GM21447 (cell line): ENCODE data around the gene IFI6.
"Not testable (repeated sequence)": the region's sequence is repeated elsewhere in the genome, so short reads cannot be mapped to it uniquely, and the experiment has no call there.

Source experiments
- ATAC-seq: cut with Tn5 transposase; IDR thresholded peaks from one replicate; pipeline ENCODE4 v1.9.1; 2021; ENCODE audit not compliant: unreplicated experiment

Gene IFI6

GRCh38 chr1:27652111-27652864 lies 19.7 kb downstream of the IFI6 start:
- no peak for ATAC-seq

- ATAC-seq = no peak
Observed at GRCh38 chr1:27650539-27651175, 21.3 kb downstream of the IFI6 start.

GRCh38 chr1:27650171-27650538 lies 21.8 kb downstream of the IFI6 start:
- ATAC-seq = no peak

- ATAC-seq = no peak
Observed at GRCh38 chr1:27649306-27649635, 22.7 kb downstream of the IFI6 start.

GRCh38 chr1:27648602-27649305 lies 23.2 kb downstream of the IFI6 start:
- no peak for ATAC-seq

DNA sequence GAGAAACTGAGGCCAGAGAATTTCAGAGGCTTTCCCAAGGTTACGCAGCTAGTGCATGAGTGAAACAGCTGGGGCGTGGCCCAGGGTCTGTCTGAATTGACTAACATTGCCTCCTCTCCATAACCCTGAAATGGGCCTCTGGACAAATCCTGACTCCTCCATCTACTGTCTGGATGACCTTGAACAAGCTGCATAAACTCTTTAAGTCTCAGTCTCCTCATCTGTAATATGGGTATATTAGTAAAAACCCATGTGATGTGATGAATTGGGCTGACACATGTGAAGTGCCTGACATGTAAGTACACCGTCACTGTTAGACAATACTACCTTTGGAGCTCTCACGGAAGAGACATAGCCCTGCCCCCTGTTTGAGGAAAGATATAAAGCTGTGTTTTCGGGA lies 24.7 kb downstream of the IFI6 start:
- ATAC-seq = no peak

DNA sequence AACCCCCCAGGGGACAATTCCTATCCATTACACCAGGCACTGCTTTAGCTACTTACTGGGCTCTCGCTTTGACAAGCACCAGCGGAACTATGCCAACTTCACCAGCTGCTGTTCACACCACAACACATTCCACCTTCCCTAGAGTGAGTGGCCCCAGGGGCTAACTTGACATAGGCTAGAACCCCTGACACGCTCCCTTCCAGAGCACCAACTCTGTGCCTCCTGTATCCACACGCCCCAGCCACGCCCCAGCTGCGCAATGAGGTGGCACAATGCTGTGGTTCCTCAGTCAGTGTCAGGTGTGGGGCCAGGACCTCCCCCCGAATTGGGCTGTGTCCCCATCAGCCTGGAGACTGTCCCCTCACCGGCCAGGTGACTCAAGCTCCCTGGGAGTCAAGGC lies 25.3 kb downstream of the IFI6 start:
- no peak for ATAC-seq

DNA sequence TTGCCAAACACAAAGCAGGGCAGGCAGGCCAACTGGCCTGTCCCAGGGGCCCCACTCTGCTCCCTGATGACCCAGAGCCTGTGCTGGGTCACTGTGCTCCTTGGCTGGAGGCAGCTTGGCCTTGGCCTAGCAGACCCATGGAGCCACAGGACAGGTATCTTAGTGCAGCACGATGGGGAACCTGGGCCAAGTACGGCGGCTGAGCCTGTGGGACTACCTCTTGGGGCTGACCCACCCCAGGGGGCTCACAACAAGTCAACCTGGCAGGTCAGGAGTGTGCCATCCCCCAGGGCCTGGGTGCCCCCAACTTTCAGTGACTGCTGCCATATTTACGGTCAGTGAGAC lies 26.9 kb downstream of the IFI6 start:
- ATAC-seq = no peak

GRCh38 chr1:27644369-27645070 lies 27.5 kb downstream of the IFI6 start:
- no peak for ATAC-seq

- no peak for ATAC-seq
Observed at GRCh38 chr1:27643600-27644368, 28.2 kb downstream of the IFI6 start.

DNA sequence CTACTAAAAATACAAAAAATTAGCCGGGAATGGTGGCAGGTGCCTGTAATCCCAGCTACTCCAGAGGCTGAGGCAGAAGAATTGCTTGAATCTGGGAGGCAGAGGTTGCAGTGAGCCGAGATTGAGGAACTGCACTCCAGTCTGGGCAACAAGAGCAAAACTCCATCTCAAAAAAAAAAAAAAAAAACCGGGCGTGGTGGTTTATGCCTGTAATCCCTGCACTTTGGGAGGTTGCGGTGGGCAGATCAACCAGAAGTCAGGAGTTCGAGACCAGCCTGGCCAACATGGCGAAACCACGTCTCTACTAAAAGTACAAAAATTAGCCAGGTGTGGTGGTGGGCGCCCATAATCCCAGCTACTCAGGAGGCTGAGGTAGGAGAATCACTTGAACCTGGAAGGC lies 31.5 kb downstream of the IFI6 start:
- ATAC-seq = not testable (repeated sequence)

- ATAC-seq = no peak
Observed at GRCh38 chr1:27638805-27639204, 33.2 kb downstream of the IFI6 start.

- no peak for ATAC-seq
Observed at GRCh38 chr1:27638047-27638734, 33.8 kb downstream of the IFI6 start.

DNA sequence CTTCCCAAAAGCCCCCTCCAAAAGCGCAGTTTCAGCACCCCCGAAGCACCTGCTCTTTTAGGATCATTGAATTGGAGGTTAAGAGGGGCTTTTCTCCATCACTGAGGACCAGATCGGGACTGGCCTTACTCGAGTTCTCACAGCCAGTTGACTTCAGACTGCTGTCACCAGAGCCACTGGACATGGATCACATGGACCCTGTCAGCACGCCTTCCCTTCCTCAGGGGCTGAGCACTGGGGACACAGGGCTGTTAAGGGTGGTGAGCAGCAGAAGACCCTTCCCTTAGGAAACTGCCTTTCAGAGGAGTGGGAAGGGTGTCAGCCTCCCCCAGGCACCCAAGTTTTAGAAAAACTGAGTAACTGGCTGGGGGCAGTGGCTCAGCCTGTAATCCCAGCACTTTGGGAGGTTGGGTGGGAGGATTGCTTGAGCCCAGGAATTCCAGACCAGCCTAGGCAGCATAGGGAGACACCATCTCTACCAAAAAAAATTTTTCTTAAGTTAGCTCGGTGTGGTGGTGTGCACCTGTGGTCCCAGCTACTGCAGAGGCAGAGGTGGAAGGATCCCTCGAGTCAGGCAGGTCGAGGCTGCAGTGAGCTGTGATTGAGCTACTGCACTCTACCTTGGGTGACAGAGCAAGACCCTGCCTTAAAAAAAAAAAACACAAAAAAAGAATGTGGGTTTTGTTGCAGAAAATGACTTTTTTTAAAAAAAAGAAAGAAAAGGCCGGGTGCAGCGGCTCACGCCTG lies 36.4 kb downstream of the IFI6 start:
- ATAC-seq = no peak

GRCh38 chr1:27634985-27635367 lies 37.0 kb downstream of the IFI6 start, which contains the start of gene FGR:
Gene FGR (minus strand): TSS chr1:27635185. CDS start chr1:27623916, 11,269 bp downstream.
- ATAC-seq = no peak

- no peak for ATAC-seq
Observed at GRCh38 chr1:27634177-27634984, 37.6 kb downstream of the IFI6 start.

DNA sequence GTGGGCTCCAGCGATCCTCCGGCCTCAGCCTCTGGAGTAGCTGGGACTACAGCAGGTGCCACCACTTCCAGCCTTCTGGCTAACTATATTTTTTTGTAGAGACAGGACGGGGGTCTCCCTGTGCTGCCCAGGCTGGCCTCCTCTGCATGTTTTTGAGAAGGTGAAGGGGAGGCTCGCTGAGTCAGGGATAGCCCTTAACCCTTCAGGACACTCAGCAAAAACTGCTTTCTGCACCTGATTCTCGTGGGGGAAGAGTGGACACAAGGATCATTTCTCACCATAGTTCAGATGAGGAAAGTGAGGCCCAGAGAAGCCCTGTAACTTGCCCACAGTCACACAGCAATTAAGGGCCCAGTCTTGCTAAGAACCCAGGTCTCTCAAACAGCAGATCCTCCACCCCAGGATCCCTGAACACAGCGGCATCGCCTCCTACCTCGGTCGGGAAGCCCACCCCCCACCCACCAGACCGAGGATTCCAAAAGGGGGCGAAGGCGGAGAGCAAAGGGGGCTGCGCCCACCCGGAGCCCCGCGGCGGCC lies 38.3 kb downstream of the IFI6 start:
- no peak for ATAC-seq

- no peak for ATAC-seq
Observed at GRCh38 chr1:27633298-27633610, 38.7 kb downstream of the IFI6 start.
